Head of caudate nucleus (tissue), 42 donors: ENCODE measurements around the gene KCNQ1OT1.

Source experiments
- DNase-seq, 42 donors: peaks; one replicate each; pipeline versions ENCODE4 v3.0.0 to v3.0.0-alpha.2; 2020 to 2021; ENCODE audit warnings: mixed read lengths in 7 of 42
- intact Hi-C: fragments of 100-400 bp; cut with DNase I; formaldehyde crosslinking; loops from one replicate; pipeline ENCODE4 v1.15.0; 2022

The KCNQ1OT1 gene

GRCh38 chr11:2561696-2562581 is 137.9 kb downstream of the KCNQ1OT1 start:
- DNase-seq: peak; percentile 79 to 96 (median 92)
- intact Hi-C loops: no loop called here

- peak in 3 of 42 donors; percentile 1 to 26 (median 3) for DNase-seq
- intact Hi-C loops: no loop called here
Measured at GRCh38 chr11:2559527-2560311, 140.1 kb downstream of the KCNQ1OT1 start.

GRCh38 chr11:2558861-2559526 is 140.8 kb downstream of the KCNQ1OT1 start:
- intact Hi-C loops: no loop called here
- peak in 1 of 42 donors; percentile 13 for DNase-seq

- intact Hi-C loops: no loop called here
- DNase-seq: peak in 1 of 42 donors; percentile 14
Measured at GRCh38 chr11:2558397-2558796, 141.4 kb downstream of the KCNQ1OT1 start.
